ENCODE data around the gene CFAP97D1.

DNA sequence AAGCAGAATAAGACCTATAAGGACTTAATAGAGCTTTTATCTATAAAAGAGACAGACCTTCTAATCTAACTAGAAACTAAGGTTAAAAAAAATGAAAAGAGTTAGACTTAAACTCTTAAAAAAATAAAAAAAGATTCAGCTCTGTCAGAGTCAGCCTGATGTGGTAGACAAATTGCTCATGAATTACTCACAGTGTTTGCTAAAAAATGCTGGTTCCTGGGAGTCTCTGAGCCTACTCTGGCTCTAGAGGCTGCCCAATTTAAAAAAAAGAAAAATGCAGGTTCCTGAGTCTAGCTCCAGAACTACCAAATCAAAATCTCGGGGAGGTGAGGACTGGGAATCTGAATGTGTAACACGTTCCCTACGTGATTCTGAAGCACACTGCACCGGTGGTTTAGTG, 39.7 kb upstream of the CFAP97D1 start:
- no peak for TF ChIP-seq CTCF (optimal IDR thresholded peaks at IDR 0.05 in 1 of 3, IDR thresholded peaks at IDR 0.05 in 1 of 3, conservative IDR thresholded peaks at IDR 0.05 in 1 of 3; ENCODE audit: extremely low read depth in 1 of 3, insufficient read depth in 2 of 3, low read length in 3 of 3)
- TF ChIP-seq EZH2 (IDR thresholded peaks at IDR 0.05; ENCODE audit: low read length) = no peak

Measured in keratinocyte (primary cell).